ENCODE measurements around the gene EVI2A. TPM values are rescaled to one million over a fixed set of nuclear protein-coding genes. Genes with fewer than 3 reads are reported as not detected.

EVI2A gene
- total and polyA plus RNA-seq, 2 experiments from 2014 or later = 1.3 TPM; not detected in 1

DNA sequence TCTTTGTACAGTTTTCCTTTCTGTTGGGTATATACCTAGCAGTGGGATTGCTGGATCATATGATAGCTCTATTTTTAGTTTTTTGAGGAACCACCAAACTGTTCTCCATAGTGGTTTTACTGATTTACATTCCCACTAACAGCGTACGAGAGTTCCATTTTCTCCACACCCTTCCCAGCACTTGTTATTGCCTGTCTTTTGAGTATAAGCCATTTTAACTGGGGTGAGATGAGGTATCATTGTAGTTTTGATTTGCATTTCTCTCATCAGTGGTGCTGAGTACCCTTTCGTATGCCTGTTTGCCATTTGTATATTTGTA lies 6.7 kb downstream of the EVI2A start:
- no peak overlapping the region for H3K4me3 ChIP-seq
- H3K36me3 ChIP-seq (ENCODE audit: insufficient read depth) = no peaks in the 10 kb centered on the region
- H3K4me3 Mint-ChIP-seq = no peak overlapping the region
- ATAC-seq (no peak), DNase-seq (ENCODE audit: low spot score) (no peak)
- TF ChIP-seq ZNF331 (CRISPR knock-in tag; IDR thresholded peaks at IDR 0.05; ENCODE audit: low read depth) (no peak), EZH2 (IDR thresholded peaks at IDR 0.05; ENCODE audit: low read depth, unreplicated experiment) (no peak), ZNF114 (CRISPR knock-in tag; IDR thresholded peaks at IDR 0.05) (no peak)
- TF ChIP-seq, protein P1, sequence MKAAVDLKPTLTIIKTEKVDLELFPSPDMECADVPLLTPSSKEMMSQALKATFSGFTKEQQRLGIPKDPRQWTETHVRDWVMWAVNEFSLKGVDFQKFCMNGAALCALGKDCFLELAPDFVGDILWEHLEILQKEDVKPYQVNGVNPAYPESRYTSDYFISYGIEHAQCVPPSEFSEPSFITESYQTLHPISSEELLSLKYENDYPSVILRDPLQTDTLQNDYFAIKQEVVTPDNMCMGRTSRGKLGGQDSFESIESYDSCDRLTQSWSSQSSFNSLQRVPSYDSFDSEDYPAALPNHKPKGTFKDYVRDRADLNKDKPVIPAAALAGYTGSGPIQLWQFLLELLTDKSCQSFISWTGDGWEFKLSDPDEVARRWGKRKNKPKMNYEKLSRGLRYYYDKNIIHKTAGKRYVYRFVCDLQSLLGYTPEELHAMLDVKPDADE (IDR thresholded peaks at IDR 0.05) = no peak
- TF ChIP-seq, protein P2, sequence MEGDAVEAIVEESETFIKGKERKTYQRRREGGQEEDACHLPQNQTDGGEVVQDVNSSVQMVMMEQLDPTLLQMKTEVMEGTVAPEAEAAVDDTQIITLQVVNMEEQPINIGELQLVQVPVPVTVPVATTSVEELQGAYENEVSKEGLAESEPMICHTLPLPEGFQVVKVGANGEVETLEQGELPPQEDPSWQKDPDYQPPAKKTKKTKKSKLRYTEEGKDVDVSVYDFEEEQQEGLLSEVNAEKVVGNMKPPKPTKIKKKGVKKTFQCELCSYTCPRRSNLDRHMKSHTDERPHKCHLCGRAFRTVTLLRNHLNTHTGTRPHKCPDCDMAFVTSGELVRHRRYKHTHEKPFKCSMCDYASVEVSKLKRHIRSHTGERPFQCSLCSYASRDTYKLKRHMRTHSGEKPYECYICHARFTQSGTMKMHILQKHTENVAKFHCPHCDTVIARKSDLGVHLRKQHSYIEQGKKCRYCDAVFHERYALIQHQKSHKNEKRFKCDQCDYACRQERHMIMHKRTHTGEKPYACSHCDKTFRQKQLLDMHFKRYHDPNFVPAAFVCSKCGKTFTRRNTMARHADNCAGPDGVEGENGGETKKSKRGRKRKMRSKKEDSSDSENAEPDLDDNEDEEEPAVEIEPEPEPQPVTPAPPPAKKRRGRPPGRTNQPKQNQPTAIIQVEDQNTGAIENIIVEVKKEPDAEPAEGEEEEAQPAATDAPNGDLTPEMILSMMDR (conservative IDR thresholded peaks at IDR 0.05; ENCODE audit: low read depth in 2 of 2) = no peak
- H3K9me2 ChIP-seq (ENCODE audit: insufficient read depth) = no peaks in the 10 kb centered on the region
- H3K36me3 Mint-ChIP-seq (ENCODE audit: low read depth) = no peaks in the 10 kb centered on the region
- peaks cover 22% of the 10 kb centered on the region; the same call in 1 of the 2 replicates for H3K4me1 ChIP-seq (ENCODE audit: insufficient read depth)
- H3K79me2 ChIP-seq (replicated peaks; ENCODE audit: insufficient read depth) = no peaks in the 10 kb centered on the region
- no peak overlapping the region for H2AFZ ChIP-seq
- no peaks in the 10 kb centered on the region for H4K20me1 ChIP-seq (replicated peaks; ENCODE audit: insufficient read depth)
- H3K27me3 Mint-ChIP-seq (ENCODE audit: insufficient read depth, low read depth, poor library complexity) = no peaks in the 10 kb centered on the region
- H3K27ac Mint-ChIP-seq = no peak overlapping the region
- no peak overlapping the region for H3K27ac ChIP-seq (ENCODE audit: low read depth)
- no peak overlapping the region for H3K4me2 ChIP-seq
- H3K27me3 ChIP-seq (ENCODE audit: insufficient read depth) = no peaks in the 10 kb centered on the region
- H3F3A ChIP-seq (replicated peaks; ENCODE audit: low read depth) = no peaks in the 10 kb centered on the region
- H3K4me1 Mint-ChIP-seq = peaks cover 20% of the 10 kb centered on the region
- no peaks in the 10 kb centered on the region for H3K9me3 Mint-ChIP-seq

DNA sequence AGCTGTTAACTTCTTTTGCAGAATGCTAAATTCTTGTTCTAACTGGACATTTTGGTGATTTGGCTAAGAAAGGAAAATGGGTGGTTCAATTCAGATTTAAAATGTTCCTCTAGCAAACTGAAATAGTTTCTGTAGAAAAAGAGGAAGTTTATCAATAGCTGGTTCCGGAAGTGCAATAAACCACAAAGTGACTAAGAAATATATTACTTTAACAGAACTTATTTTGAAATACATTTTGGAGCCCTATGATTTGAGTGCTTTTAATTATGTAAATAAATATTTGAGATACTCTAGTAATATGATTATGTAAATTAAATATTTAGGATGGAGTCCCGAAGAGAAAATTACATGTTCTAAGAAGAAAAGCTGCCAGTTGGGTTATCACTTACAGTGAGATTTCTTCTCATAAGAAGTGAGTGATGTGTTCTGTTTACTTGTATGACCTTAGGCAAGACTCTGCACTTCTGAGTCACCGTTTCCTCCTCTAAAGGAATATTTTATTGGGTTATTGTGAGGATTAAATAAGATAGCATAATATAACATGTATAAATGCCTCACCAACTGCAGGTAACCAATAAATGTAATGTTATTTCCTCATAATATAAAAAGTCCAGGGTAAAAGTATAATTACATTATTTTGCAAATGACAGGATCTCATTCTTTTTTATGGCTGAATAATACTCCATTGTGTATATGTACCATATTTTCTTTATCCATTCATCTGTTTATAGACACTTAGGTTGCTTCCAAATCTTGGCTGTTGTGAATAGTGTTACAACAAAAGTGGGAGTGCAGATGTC lies 7.2 kb downstream of the EVI2A start, which contains the start of gene EVI2B:
TSS of gene EVI2B (minus strand) at position 73 of the 800 bp plus-strand sequence. CDS start 8,445 bp downstream, outside the sequence.
- Histone ChIP-seq H3K79me2 (replicated peaks; ENCODE audit: insufficient read depth) (no peaks in the 10 kb centered on the region), H3K9me2 (ENCODE audit: insufficient read depth) (no peaks in the 10 kb centered on the region), H2AFZ (no peak within 1 kb of the TSS), H3K4me2 (no peak within 1 kb of the TSS), H4K20me1 (replicated peaks; ENCODE audit: insufficient read depth) (no peaks in the 10 kb centered on the region), H3K27ac (ENCODE audit: low read depth) (no peak within 1 kb of the TSS), H3K4me1 (ENCODE audit: insufficient read depth) (peaks cover 20% of the 10 kb centered on the region; the same call in 1 of the 2 replicates), H3K36me3 (ENCODE audit: insufficient read depth) (no peaks in the 10 kb centered on the region), H3K4me3 (no peak within 1 kb of the TSS), H3K27me3 (ENCODE audit: insufficient read depth) (no peaks in the 10 kb centered on the region), H3F3A (replicated peaks; ENCODE audit: low read depth) (no peaks in the 10 kb centered on the region)
- peaks cover 21% of the 10 kb centered on the region for H3K4me1 Mint-ChIP-seq
- no peaks in the 10 kb centered on the region for H3K9me3 Mint-ChIP-seq
- H3K36me3 Mint-ChIP-seq (ENCODE audit: low read depth) = no peaks in the 10 kb centered on the region
- no peak within 1 kb of the TSS for H3K4me3 Mint-ChIP-seq
- H3K27ac Mint-ChIP-seq = no peak within 1 kb of the TSS
- DNase-seq (ENCODE audit: low spot score) (no peak), ATAC-seq (no peak)
- H3K27me3 Mint-ChIP-seq (ENCODE audit: insufficient read depth, low read depth, poor library complexity) = no peaks in the 10 kb centered on the region
- TF ChIP-seq CREB1 (CRISPR knock-in tag; IDR thresholded peaks at IDR 0.05; ENCODE audit: low read depth) = no peak
- TF ChIP-seq NANOG (IDR thresholded peaks at IDR 0.05; ENCODE audit: borderline replicate concordance) = no peak
- TF ChIP-seq POLR2AphosphoS5 (IDR thresholded peaks at IDR 0.05; ENCODE audit: low read depth) = no peak
- TF ChIP-seq ZNF114 (CRISPR knock-in tag; IDR thresholded peaks at IDR 0.05) = no peak
- TF ChIP-seq JUNB (IDR thresholded peaks at IDR 0.05; ENCODE audit: unreplicated experiment) = no peak
- TF ChIP-seq STAT1 (IDR thresholded peaks at IDR 0.05; ENCODE audit: unreplicated experiment) = no peak
- TF ChIP-seq, protein P2 (conservative IDR thresholded peaks at IDR 0.05; ENCODE audit: low read depth in 2 of 2) = no peak
- TF ChIP-seq, protein P3, sequence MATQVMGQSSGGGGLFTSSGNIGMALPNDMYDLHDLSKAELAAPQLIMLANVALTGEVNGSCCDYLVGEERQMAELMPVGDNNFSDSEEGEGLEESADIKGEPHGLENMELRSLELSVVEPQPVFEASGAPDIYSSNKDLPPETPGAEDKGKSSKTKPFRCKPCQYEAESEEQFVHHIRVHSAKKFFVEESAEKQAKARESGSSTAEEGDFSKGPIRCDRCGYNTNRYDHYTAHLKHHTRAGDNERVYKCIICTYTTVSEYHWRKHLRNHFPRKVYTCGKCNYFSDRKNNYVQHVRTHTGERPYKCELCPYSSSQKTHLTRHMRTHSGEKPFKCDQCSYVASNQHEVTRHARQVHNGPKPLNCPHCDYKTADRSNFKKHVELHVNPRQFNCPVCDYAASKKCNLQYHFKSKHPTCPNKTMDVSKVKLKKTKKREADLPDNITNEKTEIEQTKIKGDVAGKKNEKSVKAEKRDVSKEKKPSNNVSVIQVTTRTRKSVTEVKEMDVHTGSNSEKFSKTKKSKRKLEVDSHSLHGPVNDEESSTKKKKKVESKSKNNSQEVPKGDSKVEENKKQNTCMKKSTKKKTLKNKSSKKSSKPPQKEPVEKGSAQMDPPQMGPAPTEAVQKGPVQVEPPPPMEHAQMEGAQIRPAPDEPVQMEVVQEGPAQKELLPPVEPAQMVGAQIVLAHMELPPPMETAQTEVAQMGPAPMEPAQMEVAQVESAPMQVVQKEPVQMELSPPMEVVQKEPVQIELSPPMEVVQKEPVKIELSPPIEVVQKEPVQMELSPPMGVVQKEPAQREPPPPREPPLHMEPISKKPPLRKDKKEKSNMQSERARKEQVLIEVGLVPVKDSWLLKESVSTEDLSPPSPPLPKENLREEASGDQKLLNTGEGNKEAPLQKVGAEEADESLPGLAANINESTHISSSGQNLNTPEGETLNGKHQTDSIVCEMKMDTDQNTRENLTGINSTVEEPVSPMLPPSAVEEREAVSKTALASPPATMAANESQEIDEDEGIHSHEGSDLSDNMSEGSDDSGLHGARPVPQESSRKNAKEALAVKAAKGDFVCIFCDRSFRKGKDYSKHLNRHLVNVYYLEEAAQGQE (IDR thresholded peaks at IDR 0.05; ENCODE audit: unreplicated experiment) = no peak
- no peak for TF ChIP-seq EZH2phosphoT487 (IDR thresholded peaks at IDR 0.05; ENCODE audit: unreplicated experiment)
- no peak for TF ChIP-seq EZH2 (IDR thresholded peaks at IDR 0.05; ENCODE audit: low read depth, unreplicated experiment)
- no peak for TF ChIP-seq ZNF331 (CRISPR knock-in tag; IDR thresholded peaks at IDR 0.05; ENCODE audit: low read depth)

All from GM23338 (cell line).